GM19043 (cell line): Measurements from ENCODE around the gene TSNAXIP1.

ENCODE experiments used
- ATAC-seq: cut with Tn5 transposase; IDR thresholded peaks from one replicate; pipeline ENCODE4 v1.9.1; 2021; ENCODE audit warnings: low read depth; ENCODE audit not compliant: unreplicated experiment

Gene TSNAXIP1, protein sequence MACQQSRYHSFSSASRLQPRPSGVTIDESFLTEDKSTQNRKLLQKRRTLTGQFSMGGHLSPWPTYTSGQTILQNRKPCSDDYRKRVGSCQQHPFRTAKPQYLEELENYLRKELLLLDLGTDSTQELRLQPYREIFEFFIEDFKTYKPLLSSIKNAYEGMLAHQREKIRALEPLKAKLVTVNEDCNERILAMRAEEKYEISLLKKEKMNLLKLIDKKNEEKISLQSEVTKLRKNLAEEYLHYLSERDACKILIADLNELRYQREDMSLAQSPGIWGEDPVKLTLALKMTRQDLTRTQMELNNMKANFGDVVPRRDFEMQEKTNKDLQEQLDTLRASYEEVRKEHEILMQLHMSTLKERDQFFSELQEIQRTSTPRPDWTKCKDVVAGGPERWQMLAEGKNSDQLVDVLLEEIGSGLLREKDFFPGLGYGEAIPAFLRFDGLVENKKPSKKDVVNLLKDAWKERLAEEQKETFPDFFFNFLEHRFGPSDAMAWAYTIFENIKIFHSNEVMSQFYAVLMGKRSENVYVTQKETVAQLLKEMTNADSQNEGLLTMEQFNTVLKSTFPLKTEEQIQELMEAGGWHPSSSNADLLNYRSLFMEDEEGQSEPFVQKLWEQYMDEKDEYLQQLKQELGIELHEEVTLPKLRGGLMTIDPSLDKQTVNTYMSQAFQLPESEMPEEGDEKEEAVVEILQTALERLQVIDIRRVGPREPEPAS

DNA sequence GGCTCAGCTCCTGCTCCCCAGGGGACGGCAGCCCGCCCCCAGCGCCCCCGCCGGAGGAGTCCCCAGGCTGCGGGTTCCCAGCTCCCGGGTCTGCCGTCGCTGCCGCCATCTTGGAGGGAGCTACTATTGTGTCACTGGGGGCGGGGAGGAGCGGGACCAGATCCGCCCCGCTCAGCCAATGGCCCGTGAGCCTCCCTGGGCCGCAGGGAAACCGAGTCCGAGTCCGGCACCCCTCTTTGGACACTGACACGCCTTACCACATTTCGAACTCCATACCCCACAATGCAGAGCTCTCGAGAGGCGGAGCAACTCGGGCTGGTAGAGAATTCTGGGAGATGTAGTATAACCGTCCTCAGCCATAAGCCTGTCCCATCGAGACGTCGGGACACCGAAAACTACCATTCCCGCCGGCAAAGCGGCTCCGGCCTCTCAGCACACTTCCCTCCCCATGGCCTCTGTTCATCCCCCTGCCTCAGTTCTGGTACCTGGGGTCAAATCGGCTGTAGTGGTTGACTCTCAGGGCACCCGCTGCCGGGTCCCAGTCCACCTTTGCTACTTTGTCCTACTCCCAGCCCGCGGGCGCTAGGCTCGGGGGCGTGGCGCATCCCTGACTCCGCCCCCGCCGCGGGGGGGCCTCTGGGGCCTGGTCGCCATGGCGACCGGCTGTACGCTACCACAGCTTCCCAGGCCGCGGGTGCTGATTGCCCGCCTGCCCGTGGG lies at the start of gene TSNAXIP1, which contains the start of gene RANBP10:
TSNAXIP1 (plus strand) TSS at position 462 of the 720 bp plus-strand sequence. CDS start 261 bp downstream, outside the sequence.
RANBP10 (minus strand) TSS at position 133 of the 720 bp plus-strand sequence; CDS start at position 109, 24 bp downstream.
- ATAC-seq = peak; percentile 94

DNA sequence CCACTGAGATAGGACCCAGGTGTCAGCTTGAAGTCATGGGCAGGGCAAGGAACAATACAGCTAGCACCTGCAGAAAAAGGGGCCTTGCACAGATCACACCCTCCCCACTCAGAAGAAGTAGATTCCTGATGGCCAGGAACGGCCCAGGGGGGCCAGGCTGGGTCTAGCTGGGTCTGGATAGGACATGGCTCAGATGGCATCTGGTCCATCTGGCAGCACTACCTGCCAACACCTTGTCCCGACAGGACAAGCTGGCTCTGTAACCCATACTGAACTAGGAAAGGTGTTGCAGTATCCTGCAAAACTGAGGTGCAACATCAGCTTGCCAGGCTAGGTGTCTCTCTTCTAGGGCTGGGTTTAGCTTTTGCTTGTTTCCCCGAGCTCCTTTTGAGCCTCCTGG lies 48.7 kb upstream of the TSNAXIP1 start:
- ATAC-seq = no peak

DNA sequence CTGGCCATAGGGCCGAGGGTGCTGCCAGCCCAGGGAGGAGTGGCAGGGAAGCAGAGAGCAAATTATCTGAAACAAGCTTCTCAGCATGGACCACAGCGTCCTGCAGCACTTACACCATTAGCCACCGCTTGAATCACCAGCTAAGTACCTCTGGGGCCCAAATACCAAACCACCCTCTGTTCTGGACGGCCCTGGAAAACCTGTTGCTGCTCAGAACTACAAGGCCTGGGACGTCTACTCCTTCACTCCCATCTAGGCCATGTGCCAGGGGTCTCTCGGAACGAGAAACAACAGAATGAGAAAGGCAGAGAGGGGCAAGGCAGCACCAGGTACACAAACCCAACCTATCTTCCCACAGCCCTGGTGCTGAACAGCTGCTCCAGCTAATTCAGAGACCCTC lies 47.7 kb upstream of the TSNAXIP1 start:
- ATAC-seq = no peak

DNA sequence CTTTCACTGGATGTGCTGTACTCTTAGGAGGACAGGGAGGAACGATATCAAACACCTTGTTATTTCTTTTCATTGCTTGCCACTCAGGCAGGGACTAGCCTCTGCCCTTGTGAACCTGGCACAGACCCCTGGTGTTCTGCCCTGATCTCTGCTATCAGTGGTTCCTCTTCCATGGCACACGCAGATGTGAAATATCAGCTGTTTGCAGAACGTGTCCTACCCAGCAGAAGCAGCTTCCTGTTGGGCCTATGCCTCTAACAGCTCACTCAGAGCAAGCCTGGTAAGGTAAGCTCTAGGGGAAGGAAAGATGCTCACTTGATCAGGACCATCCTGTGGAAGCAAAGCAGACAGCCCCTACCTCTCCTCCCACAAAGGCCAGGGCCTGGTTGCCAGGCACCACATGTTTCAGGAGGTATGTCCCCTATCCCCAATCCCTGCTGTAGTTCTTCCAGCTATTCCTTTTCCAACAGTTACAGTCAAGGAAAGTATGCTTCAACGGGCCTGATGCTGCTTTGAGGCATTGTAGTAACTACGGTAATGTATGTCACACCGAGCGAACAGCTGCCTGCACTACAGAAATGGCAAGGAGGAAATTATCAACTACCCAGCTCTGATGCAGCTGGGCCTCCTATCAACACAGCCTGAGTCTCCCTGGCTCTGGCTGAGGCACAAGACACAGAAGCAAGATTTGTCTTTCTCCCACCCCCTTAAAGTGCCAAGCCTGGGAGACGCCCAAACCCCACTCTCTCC lies 46.3 kb upstream of the TSNAXIP1 start:
- ATAC-seq = no peak

DNA sequence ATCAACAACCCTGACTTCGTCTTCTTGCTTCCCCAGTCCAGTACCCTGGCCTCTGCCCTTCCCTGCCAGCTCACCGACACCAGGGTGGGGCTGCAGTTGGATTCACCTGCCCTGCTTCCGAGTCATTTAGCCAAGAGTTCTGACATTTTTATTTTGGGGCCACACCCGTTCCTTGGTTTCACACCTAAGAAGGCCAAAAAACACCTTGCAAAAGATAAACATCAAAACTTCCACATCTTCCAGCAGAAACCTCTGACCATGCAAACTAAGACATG lies 45.8 kb upstream of the TSNAXIP1 start:
- no peak for ATAC-seq

DNA sequence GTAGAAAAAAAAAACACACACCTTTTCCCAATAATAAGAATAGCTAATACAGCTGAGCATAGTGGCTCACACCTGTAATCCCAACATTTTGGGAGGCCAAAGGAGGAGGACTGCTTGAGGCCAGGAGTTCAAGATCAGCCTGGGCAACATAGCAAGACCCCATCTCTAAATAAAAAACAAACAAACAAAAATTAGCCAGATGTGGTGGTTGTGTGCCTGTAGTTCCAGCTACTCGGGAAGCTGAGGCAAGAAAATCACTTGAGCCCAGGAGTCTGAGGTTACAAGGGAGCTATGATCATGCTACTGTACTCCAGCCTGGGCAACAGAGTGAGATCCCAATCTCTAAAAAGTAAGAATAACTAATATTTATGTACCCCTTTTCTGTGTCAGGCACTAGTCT lies 44.8 kb upstream of the TSNAXIP1 start:
- no peak for ATAC-seq

DNA sequence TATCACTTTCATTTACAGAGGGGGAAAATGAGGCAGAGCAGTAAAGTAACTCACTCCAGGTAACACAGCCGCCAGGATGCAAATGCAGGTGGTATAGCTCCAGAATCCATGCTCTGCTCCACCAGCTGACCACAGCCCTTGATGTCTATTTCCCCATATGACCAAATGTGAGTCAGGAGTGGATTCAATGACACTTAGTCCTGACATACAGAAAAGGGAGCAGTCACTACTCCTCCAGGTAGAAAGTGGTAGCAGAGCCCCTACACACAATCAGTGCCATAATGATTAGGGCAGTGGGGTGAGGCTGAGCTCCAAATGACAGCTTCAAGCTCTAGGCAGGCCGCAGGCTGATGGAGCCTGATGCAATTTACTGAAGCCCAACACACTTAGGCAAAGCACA lies 44.3 kb upstream of the TSNAXIP1 start:
- ATAC-seq = no peak

DNA sequence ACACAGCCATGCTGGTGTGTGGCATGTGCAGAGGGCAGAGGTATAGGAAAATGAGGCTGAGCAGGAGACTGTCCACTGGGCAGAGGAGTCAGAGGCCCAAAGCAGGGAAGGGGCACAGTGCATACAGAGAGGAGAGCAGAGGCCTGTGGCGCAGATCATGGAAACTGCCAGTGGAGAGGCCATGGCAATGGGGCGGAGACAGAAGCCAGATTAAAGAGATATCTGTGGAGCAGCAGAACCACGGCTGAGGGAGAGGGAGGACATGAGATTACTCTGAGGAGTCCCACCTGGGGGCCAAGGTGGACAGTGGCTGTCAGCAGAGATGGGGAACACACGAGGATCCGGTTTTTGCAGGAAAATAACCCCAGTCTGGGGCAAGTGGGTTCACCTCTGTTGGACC lies 43.6 kb upstream of the TSNAXIP1 start:
- ATAC-seq = no peak

DNA sequence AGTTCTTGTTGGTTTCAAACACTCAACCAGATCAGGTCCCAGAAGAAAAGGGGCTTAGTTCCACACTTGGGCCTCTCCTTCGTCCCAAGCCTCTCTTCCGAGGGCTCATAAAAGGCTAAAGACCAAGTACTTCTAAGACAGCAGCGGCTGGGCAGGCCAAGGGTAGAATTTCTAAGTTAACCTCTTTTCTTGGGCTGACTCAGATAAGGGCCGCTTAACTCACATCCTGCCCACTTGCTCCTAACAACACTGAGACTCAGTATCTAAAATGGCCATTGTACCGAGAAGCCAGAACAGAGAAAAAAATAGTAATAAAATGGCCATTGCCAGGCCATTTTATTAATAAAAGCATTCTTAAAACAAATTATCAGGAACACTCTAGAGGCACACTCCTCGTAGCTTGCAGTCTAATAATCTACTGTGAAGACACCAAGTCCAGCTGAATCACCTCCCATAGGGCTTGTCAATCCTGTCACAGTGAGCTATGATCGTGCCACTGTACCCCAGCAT lies 42.5 kb upstream of the TSNAXIP1 start:
- ATAC-seq = no peak

DNA sequence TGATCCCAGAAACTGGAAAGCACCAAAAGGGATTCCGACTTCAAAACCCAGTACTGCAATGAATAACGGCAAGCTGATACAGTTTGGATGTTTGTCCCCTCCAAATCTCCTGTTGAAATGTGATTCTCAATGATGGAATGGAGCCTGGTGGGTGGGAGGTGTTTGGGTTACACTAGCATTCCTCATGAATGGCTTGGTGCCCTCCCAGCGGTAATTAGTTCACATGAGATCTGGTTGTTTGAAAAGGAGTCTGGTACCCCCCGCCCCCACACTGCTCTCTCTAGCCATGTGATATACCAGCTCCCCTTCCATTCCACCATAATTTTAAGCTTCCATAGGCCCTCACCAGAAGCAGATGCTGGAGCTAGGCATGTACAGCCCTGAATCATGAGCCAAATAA lies 40.4 kb upstream of the TSNAXIP1 start:
- no peak for ATAC-seq

DNA sequence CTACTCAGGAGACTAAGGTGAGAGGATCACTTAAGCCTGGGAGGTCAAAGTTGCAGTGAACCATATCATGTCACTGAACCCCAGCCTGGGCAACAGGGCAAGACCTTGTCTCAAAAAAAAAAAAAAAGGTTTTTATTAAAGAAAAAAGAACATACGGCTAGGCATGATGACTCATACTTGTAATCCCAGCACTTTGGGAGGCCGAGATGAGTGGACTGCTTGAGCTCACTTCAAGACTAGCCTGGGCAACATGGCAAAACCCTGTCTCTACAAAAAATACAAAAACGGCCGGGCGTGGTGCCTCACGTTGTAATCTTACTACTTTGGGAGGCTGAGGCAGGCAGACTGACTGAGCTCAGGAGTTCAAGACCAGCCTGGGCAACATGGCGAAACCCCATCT lies 38.7 kb upstream of the TSNAXIP1 start:
- no peak for ATAC-seq

DNA sequence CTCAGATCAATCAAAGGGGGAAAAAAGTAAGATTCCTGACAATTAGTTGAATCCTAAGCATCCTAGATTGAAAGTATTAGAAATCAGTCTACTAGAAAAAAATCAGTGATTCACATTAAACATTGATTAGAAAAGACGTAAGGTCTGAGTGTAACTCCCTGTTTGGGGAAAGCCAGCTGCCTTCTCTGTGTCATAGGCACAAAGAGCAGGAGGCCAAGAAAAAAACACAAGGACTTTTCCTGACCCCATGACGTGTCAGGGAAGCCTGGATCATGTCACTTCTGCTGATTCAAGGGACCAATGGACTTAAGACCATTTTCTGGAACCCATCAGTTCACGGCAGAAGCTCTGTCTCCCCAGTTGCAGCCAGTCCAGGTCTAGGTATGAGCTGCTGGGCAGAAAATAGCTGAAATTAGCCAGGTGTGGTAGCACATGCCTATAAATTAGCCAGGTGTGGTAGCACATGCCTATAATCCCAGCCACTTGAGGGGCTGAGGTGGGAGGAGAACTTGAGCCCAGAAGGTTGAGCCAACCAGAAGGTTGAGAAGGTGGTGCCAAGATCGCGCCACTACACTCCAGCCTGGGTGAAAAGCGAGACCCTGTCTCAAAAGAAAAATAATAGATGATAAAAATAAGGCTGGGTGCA lies 36.2 kb upstream of the TSNAXIP1 start:
- no peak for ATAC-seq

DNA sequence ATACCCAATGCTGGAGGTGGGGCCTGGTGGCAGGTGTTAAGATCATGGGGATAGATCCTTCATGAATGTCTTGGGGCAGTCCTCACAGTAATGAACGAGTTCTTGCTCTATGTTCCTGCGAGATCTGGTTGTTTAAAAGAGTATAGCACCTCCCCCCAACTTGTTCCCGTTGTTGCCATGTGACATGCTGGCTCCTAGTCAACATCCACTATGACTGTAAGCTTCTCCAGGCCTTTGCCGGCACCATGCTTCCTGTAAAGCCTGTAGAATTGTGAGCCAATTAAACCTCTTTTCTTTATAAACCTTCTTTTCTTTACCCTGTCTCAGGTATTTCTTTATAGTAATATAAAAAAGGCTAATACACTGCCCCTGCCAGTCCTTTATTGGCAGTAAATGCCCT lies 33.6 kb upstream of the TSNAXIP1 start:
- ATAC-seq = no peak

DNA sequence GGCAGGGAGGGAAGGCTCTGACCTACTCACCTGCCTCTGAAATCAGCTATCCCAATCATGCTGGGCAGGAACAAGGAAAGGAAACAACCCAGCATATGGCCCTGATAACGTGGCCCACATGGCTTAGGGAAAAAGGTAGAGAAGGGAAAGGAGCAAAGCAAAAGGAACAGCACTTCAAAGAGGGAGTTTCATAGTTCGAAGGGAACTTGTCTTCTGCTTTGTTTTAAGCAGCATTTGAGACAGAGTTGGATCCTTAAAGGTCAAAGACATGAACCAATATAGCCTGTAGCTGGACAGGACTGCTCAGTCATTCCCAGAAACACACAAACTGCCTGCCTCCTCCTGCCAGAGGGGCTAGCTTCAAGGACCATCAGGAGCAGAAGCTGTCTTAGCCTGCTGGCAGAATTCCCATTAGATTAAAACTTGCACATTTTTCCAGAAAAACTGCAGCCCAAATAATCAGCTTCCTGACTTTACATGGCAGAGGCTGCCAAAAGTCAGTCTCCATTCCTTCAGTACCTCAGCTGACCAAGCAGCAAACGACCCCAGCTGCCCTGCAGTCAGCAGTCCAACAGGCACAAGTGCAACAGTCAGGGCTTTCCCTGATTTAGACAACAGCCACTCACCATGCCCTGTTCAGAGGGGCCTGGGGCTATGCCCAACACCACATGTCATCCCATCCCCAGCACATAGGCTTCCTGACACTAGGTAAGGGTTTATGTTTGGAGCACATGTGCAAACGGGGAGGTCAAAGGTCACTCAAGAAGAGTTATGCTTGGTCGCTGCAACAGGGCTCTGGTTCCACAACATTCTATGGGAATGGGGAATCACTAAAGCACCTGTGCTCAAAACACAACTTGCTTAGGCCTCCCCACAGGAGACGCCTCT lies 32.9 kb upstream of the TSNAXIP1 start:
- ATAC-seq = no peak

DNA sequence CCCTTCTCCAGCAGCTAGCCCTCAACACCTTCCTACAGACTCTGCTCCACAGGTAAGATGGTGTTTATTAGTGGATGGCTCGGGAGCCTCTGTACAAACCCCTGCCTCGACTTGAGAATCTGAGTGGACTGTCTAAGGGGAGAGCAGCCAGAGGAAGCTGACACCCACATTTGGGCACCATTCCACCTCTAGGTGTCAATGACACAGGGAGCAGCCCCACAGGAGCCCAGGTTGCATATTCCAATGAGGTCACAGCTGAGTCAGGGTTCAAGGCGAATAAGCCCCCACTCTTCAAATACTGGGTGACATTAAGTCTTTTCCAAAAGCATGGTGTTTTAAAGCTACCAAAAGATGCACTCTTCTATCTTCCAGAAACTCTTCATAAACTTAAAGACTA lies 32.2 kb upstream of the TSNAXIP1 start:
- ATAC-seq = no peak

DNA sequence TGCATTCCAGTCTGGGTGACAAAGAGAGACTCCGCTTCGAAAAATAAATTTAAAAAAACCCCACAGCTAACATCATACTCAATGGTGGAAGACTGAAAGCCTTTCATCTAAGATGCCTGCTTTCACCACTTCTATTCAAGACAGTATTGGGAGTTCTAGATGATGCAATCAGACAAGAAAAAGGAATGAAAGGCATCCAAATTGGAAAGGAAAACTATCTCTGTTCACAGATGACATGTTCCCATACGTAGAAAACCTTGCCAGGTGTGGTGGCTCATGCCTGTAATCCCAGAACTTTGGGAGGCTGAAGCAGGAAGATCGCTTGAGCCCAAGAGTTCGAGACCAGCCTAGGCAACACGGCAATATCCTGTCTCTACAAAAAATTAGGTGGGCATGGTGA lies 31.4 kb upstream of the TSNAXIP1 start:
- ATAC-seq = no peak

DNA sequence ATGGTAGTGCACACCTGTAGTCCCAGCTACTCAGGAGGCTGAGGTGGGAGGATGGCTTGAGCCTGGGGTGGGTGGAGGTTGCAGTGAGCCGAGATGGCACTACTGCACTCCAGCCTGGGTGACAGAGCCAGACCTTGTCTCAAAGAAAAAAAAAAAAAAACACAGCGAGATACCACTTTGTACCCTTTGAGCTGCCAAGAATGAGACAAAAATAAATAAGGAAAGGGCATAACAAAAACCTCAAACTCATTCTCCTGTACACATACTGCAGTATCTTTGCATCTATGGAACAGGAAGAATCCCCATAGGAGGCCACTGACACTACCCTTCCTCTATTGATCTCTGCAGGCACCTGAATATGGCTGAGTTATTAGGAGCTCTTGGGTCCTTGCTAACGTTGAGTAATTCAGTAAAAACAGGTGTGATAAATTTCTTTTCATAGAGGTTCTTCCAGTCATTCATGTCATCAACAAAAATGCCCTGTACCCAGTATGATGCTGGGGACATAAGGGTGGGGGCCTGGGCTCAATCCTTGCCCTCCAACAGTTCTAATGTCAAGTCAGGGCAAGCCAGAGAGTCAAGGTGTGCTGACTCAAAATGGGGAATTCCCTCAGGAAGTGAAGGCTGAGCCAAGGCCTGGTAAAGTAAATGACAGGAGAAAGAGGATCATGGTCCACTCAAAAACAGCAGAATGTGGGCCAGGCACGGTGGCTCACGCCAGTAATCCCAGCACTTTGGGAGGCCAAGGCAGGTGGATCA lies 27.3 kb upstream of the TSNAXIP1 start:
- no peak for ATAC-seq

DNA sequence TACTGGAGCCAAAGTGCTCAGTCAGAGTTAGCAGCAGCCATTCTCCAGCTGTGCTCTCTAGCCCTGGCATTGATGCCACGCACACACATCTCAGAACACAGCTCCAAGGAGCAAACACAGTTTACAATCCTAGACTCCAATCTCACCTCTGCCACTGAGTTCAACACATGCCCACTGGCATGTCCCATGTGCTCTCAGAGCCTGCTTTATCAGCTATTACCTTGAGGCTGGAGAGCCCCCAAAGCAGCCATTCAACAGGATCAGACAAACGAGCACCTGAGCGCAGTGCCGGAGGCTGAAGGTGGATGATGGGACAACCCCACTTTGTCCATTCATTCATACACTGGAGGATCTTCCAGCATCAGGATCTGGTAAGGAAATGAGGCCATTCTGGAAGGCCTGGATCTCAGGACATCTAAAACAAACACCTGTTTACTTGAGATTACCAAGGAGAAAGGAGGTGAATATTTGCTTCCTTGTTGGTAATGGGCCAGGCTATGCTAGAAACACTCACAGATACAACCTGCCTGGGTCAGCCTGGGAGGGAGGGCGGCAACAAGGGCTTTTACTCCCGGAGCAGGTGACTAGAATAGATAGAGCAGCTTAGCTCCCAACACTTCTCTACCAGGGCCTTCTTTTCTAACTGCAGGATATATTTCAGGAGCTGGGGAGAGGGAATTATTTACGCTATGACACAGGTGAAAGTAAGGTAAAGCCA lies 25.7 kb upstream of the TSNAXIP1 start:
- no peak for ATAC-seq
